GM20431 (cell line): ENCODE measurements around the gene ARSB.

Source experiments
- in situ Hi-C: fragments of 300-500 bp; cut with MseI, MboI; formaldehyde crosslinking; loops from one replicate; pipeline ENCODE4 v1.15.0; 2020; ENCODE audit warnings: low sequenced_read_pairs; ENCODE audit not compliant: unreplicated experiment

The ARSB gene

GRCh38 chr5:78908173-78909061, 76.7 kb downstream of the ARSB start:
- in situ Hi-C loops: no loop called here

- in situ Hi-C loops: no loop called here
These were observed 77.7 kb downstream of the ARSB start for GRCh38 chr5:78907255-78907891.

GRCh38 chr5:78905084-78905938, 79.8 kb downstream of the ARSB start:
- in situ Hi-C loops: no loop called here

- in situ Hi-C loops: no loop called here
These were observed 81.2 kb downstream of the ARSB start for GRCh38 chr5:78903861-78904260.

- in situ Hi-C loops: no loop called here
These were observed 81.8 kb downstream of the ARSB start for GRCh38 chr5:78903353-78903752.

- in situ Hi-C loops: no loop called here
These were observed 85.2 kb downstream of the ARSB start for GRCh38 chr5:78899922-78900362.

GRCh38 chr5:78896132-78896531, 89.0 kb downstream of the ARSB start:
- in situ Hi-C loops: no loop called here

- in situ Hi-C loops: no loop called here
These were observed 89.5 kb downstream of the ARSB start for GRCh38 chr5:78895616-78896015.

GRCh38 chr5:78893940-78894677, 91.0 kb downstream of the ARSB start:
- in situ Hi-C loops: no loop called here

GRCh38 chr5:78890667-78891379, 94.3 kb downstream of the ARSB start:
- in situ Hi-C loops: no loop called here

GRCh38 chr5:78889369-78890140, 95.6 kb downstream of the ARSB start:
- in situ Hi-C loops: no loop called here

GRCh38 chr5:78888580-78889368, 96.3 kb downstream of the ARSB start:
- in situ Hi-C loops: no loop called here

GRCh38 chr5:78887384-78888118, 97.6 kb downstream of the ARSB start:
- in situ Hi-C loops: no loop called here

- in situ Hi-C loops: no loop called here
These were observed 98.5 kb downstream of the ARSB start for GRCh38 chr5:78886341-78887230.

GRCh38 chr5:78881884-78882283, 103.2 kb downstream of the ARSB start:
- in situ Hi-C loops: no loop called here

GRCh38 chr5:78879516-78879915, 105.6 kb downstream of the ARSB start:
- in situ Hi-C loops: no loop called here
